ENCODE measurements around the gene ELFN1.

ELFN1 gene

GRCh38 chr7:1692515-1693418, 22.7 kb downstream of the ELFN1 start:
- DNase-seq (ENCODE audit: extremely low spot score, insufficient read length, low read depth) (no peak), FAIRE-seq (no peak)

- DNase-seq (ENCODE audit: extremely low spot score, insufficient read length, low read depth) (no peak), FAIRE-seq (no peak)
These were observed 23.4 kb downstream of the ELFN1 start for GRCh38 chr7:1693419-1693990.

GRCh38 chr7:1693991-1694524, 24.0 kb downstream of the ELFN1 start:
- DNase-seq (ENCODE audit: extremely low spot score, insufficient read length, low read depth) (no peak), FAIRE-seq (no peak)

- FAIRE-seq (no peak), DNase-seq (ENCODE audit: extremely low spot score, insufficient read length, low read depth) (no peak)
These were observed 24.8 kb downstream of the ELFN1 start for GRCh38 chr7:1694611-1695511.

GRCh38 chr7:1695800-1696454, 25.9 kb downstream of the ELFN1 start:
- DNase-seq (ENCODE audit: extremely low spot score, insufficient read length, low read depth) = no peak

GRCh38 chr7:1696671-1697498, 26.8 kb downstream of the ELFN1 start:
- FAIRE-seq (no peak), DNase-seq (ENCODE audit: extremely low spot score, insufficient read length, low read depth) (no peak)

More at GRCh38 chr7:1695800-1696454, 25.9 kb downstream of the ELFN1 start:
- no peak for FAIRE-seq

GRCh38 chr7:1697499-1698125, 27.5 kb downstream of the ELFN1 start:
- DNase-seq (ENCODE audit: extremely low spot score, insufficient read length, low read depth) (no peak), FAIRE-seq (no peak)

- FAIRE-seq (no peak), DNase-seq (ENCODE audit: extremely low spot score, insufficient read length, low read depth) (no peak)
These were observed 28.1 kb downstream of the ELFN1 start for GRCh38 chr7:1698201-1698600.

GRCh38 chr7:1698951-1699350, 28.9 kb downstream of the ELFN1 start:
- no peak for FAIRE-seq
- DNase-seq (ENCODE audit: extremely low spot score, insufficient read length, low read depth) = no peak

GRCh38 chr7:1700086-1700485, 30.0 kb downstream of the ELFN1 start:
- no peak for FAIRE-seq

GRCh38 chr7:1700536-1701333, 30.7 kb downstream of the ELFN1 start:
- no peak for FAIRE-seq
- DNase-seq (ENCODE audit: extremely low spot score, insufficient read length, low read depth) = no peak

More at GRCh38 chr7:1700086-1700485, 30.0 kb downstream of the ELFN1 start:
- DNase-seq (ENCODE audit: extremely low spot score, insufficient read length, low read depth) = no peak

- DNase-seq (ENCODE audit: extremely low spot score, insufficient read length, low read depth) (no peak), FAIRE-seq (no peak)
These were observed 32.6 kb downstream of the ELFN1 start for GRCh38 chr7:1702652-1703051.

GRCh38 chr7:1703441-1703840, 33.4 kb downstream of the ELFN1 start:
- FAIRE-seq = no peak
- DNase-seq (ENCODE audit: extremely low spot score, insufficient read length, low read depth) = no peak

GRCh38 chr7:1703871-1704810, 34.1 kb downstream of the ELFN1 start:
- FAIRE-seq (no peak), DNase-seq (ENCODE audit: extremely low spot score, insufficient read length, low read depth) (no peak)

- no peak for FAIRE-seq
- no peak for DNase-seq (ENCODE audit: extremely low spot score, insufficient read length, low read depth)
These were observed 35.0 kb downstream of the ELFN1 start for GRCh38 chr7:1704811-1705738.

- DNase-seq (ENCODE audit: extremely low spot score, insufficient read length, low read depth) = no peak
These were observed 35.8 kb downstream of the ELFN1 start for GRCh38 chr7:1705856-1706255.

More at GRCh38 chr7:1705856-1706255, 35.8 kb downstream of the ELFN1 start:
- FAIRE-seq = no peak

Data from GM18507 (cell line).